Endometrial microvascular endothelial cells (primary cell): ENCODE results near the gene PDZK1IP1. TPM values are rescaled to one million over a fixed set of nuclear protein-coding genes. Genes with fewer than 3 reads are reported as not detected.

ENCODE experiments used
- in situ Hi-C: cut with HindIII; loops from 2 replicates; pipeline ENCODE4 v1.10.0; 2017; ENCODE audit warnings: low sequenced_read_pairs, low pct_unique_long_range_greater_than_20kb; ENCODE audit errors: inconsistent ontology term
- total RNA-seq: library from RNA; depleted of rRNA; stranded (reverse); fragments of >200 nt; gene quantifications from one replicate; pipeline ENCODE4 v1.2.3, GENCODE V29; 2015; ENCODE audit errors: inconsistent ontology term

PDZK1IP1 gene
- total RNA-seq, 1 donor from 2014 or later: not detected

GRCh38 chr1:47184090-47184821, 5.6 kb downstream of the PDZK1IP1 start:
- in situ Hi-C loops: no loop called here

GRCh38 chr1:47183308-47184089, 6.3 kb downstream of the PDZK1IP1 start:
- in situ Hi-C loops: no loop called here

GRCh38 chr1:47182676-47183235, 7.1 kb downstream of the PDZK1IP1 start:
- in situ Hi-C loops: no loop called here

GRCh38 chr1:47181955-47182675, 7.7 kb downstream of the PDZK1IP1 start:
- in situ Hi-C loops: no loop called here

GRCh38 chr1:47181095-47181954, 8.5 kb downstream of the PDZK1IP1 start:
- in situ Hi-C loops: no loop called here

GRCh38 chr1:47180603-47181094, 9.2 kb downstream of the PDZK1IP1 start:
- in situ Hi-C loops: no loop called here

- in situ Hi-C loops: no loop called here
These were observed 9.8 kb downstream of the PDZK1IP1 start for GRCh38 chr1:47179988-47180563.

GRCh38 chr1:47179017-47179987, 10.5 kb downstream of the PDZK1IP1 start:
- in situ Hi-C loops: no loop called here

GRCh38 chr1:47178654-47179016, 11.2 kb downstream of the PDZK1IP1 start:
- in situ Hi-C loops: no loop called here

- in situ Hi-C loops: no loop called here
These were observed 11.8 kb downstream of the PDZK1IP1 start for GRCh38 chr1:47178020-47178419.

- in situ Hi-C loops: no loop called here
These were observed 14.5 kb downstream of the PDZK1IP1 start for GRCh38 chr1:47175227-47175934.

GRCh38 chr1:47174656-47175020, 15.2 kb downstream of the PDZK1IP1 start:
- in situ Hi-C loops: no loop called here

- in situ Hi-C loops: no loop called here
These were observed 17.1 kb downstream of the PDZK1IP1 start for GRCh38 chr1:47172782-47173181.

GRCh38 chr1:47164552-47164951, 25.3 kb downstream of the PDZK1IP1 start:
- in situ Hi-C loops: no loop called here

GRCh38 chr1:47161298-47162040, 28.4 kb downstream of the PDZK1IP1 start:
- in situ Hi-C loops: no loop called here

- in situ Hi-C loops: no loop called here
These were observed 29.1 kb downstream of the PDZK1IP1 start for GRCh38 chr1:47160716-47161115.
